CD14-positive monocyte (primary cell): Measurements from ENCODE around the gene FXYD1. TPM values are rescaled to one million over a fixed set of nuclear protein-coding genes. Genes with fewer than 3 reads are reported as not detected.

Source experiments
- DNase-seq, 3 donors: peaks; one replicate each; pipeline ENCODE4 v3.0.0-alpha.2; 2011 to 2022
- H2AFZ ChIP-seq: 2 replicates; pipeline ENCODE4 v1.6.0; 2012; ENCODE audit warnings: mild to moderate bottlenecking, low read depth, low read length, inconsistent platforms; ENCODE audit not compliant: insufficient read depth, poor library complexity, severe bottlenecking
- H3K27ac ChIP-seq, 2 donors: 1 replicate in 1 of 2; 2 replicates in 1 of 2; pipeline ENCODE4 v1.5.1; 2012 to 2013; ENCODE audit warnings: low read length in 2 of 2, control low read depth in 1 of 2, inconsistent platforms in 1 of 2, low read depth in 1 of 2, mild to moderate bottlenecking in 1 of 2
- H3K27me3 ChIP-seq, 2 donors: one replicate each; pipeline versions ENCODE4 v1.6.0 to v1.6.1; 2011 to 2013; ENCODE audit warnings: low read length in 2 of 2; ENCODE audit not compliant: control insufficient read depth in 2 of 2, insufficient read depth in 2 of 2
- H3K36me3 ChIP-seq, 2 donors: replicated peaks in 1 of 2; 1 replicate in 1 of 2; 2 replicates in 1 of 2; pipeline versions ENCODE4 v1.5.1 to v1.6.1; 2012 to 2013; ENCODE audit warnings: low read length in 2 of 2, control low read depth in 1 of 2, inconsistent platforms in 1 of 2, mild to moderate bottlenecking in 1 of 2; ENCODE audit not compliant: insufficient read depth in 2 of 2, control insufficient read depth in 1 of 2
- H3K4me1 ChIP-seq, 2 donors: 1 replicate in 1 of 2; 2 replicates in 1 of 2; pipeline versions ENCODE4 v1.5.1 to v1.6.1; 2012 to 2013; ENCODE audit warnings: low read length in 2 of 2, control low read depth in 1 of 2, inconsistent platforms in 1 of 2, mild to moderate bottlenecking in 1 of 2, moderate library complexity in 1 of 2; ENCODE audit not compliant: insufficient read depth in 2 of 2, control insufficient read depth in 1 of 2
- H3K4me2 ChIP-seq: replicated peaks from 2 replicates; pipeline ENCODE3; 2012; ENCODE audit warnings: low read length, moderate library complexity, mild to moderate bottlenecking; ENCODE audit not compliant: poor library complexity, severe bottlenecking; ENCODE audit errors: extremely low read depth
- H3K4me3 ChIP-seq, 3 experiments: fragments of 200-600 bp in 1 of 3; sonication (generic) in 1 of 3; replicated peaks in 1 of 3; 1 replicate in 2 of 3; 2 replicates in 1 of 3; pipeline ENCODE4 v1.5.1; 2011 to 2013; ENCODE audit warnings: low read length in 3 of 3, mild to moderate bottlenecking in 3 of 3, control low read depth in 2 of 3, low read depth in 2 of 3, inconsistent platforms in 1 of 3, moderate library complexity in 1 of 3
- H3K79me2 ChIP-seq: 2 replicates; pipeline ENCODE4 v1.6.0; 2012; ENCODE audit warnings: mild to moderate bottlenecking, control low read depth, inconsistent platforms, low read length, moderate library complexity; ENCODE audit not compliant: insufficient read depth
- H3K9ac ChIP-seq: 2 replicates; pipeline ENCODE4 v1.6.0; 2017; ENCODE audit warnings: low read length, mild to moderate bottlenecking; ENCODE audit not compliant: insufficient read depth, poor library complexity, severe bottlenecking
- H3K9me3 ChIP-seq, 2 donors: replicated peaks in 1 of 2; 1 replicate in 1 of 2; 2 replicates in 1 of 2; pipeline versions ENCODE4 v1.5.1 to v1.6.1; 2012 to 2013; ENCODE audit warnings: low read length in 2 of 2, control low read depth in 1 of 2; ENCODE audit not compliant: control insufficient read depth in 1 of 2, insufficient read depth in 1 of 2
- H4K20me1 ChIP-seq: 2 replicates; pipeline ENCODE4 v1.6.0; 2012; ENCODE audit warnings: mild to moderate bottlenecking, low read length, control low read depth, moderate library complexity; ENCODE audit not compliant: insufficient read depth
- H3K27ac Mint-ChIP-seq, 7 donors: one replicate each; pipeline ENCODE4 v1.8.0; 2020; ENCODE audit warnings: mild to moderate bottlenecking in 7 of 7, mixed read lengths in 7 of 7, moderate library complexity in 6 of 7, inconsistent platforms in 2 of 7
- H3K27me3 Mint-ChIP-seq, 3 donors: one replicate each; pipeline ENCODE4 v1.8.0; 2021 to 2022; ENCODE audit warnings: low read depth in 3 of 3, mild to moderate bottlenecking in 3 of 3, mixed read lengths in 3 of 3, moderate library complexity in 3 of 3, inconsistent platforms in 1 of 3
- H3K36me3 Mint-ChIP-seq, 2 donors: one replicate each; pipeline ENCODE4 v1.8.0; 2020; ENCODE audit warnings: mixed read lengths in 2 of 2, inconsistent platforms in 1 of 2, mild to moderate bottlenecking in 1 of 2
- H3K4me1 Mint-ChIP-seq: one replicate; pipeline ENCODE4 v1.8.0; 2020; ENCODE audit warnings: mild to moderate bottlenecking, mixed read lengths
- H3K4me3 Mint-ChIP-seq, 2 donors: one replicate each; pipeline ENCODE4 v1.8.0; 2020; ENCODE audit warnings: mild to moderate bottlenecking in 2 of 2, mixed read lengths in 2 of 2, moderate library complexity in 1 of 2
- H3K9me3 Mint-ChIP-seq, 7 donors: one replicate each; pipeline ENCODE4 v1.8.0; 2020 to 2022; ENCODE audit warnings: mixed read lengths in 7 of 7, mild to moderate bottlenecking in 6 of 7, moderate library complexity in 6 of 7, inconsistent platforms in 2 of 7
- WGBS: methylation state at CpG from one replicate; pipeline ENCODE4 v1.1.5; 2013; ENCODE audit warnings: missing lambda C conversion rate; ENCODE audit not compliant: insufficient coverage; 5-methylcytosine and 5-hydroxymethylcytosine counted together
- intact Hi-C, 2 donors: fragments of 100-400 bp; cut with micrococcal nuclease; formaldehyde crosslinking; loops; one replicate each; pipeline versions ENCODE4 v1.15.0 to v1.15.1; 2023
- polyA plus RNA-seq, 3 donors: library from polyadenylated mRNA; depleted of rRNA in 1 of 3; unstranded in 2 of 3; stranded (reverse) in 1 of 3; fragments of 300-500 nt in 2 of 3; fragments of >200 nt in 1 of 3; fragmentation: Illumina TruSeq in 2 of 3; gene quantifications; 1 replicate in 2 of 3; 2 replicates in 1 of 3; pipeline ENCODE4 v1.2.3, GENCODE V29; 2012 to 2021
- TF ChIP-seq, protein P1 (sequence below): fragments of 200-600 bp; IDR thresholded peaks from one replicate; pipeline ENCODE4 v1.8.0; 2022; ENCODE audit warnings: antibody characterized with exemption, mild to moderate bottlenecking

Gene FXYD1
- polyA plus RNA-seq, 3 donors = 0.25 to 0.74 TPM; not detected in 1

DNA sequence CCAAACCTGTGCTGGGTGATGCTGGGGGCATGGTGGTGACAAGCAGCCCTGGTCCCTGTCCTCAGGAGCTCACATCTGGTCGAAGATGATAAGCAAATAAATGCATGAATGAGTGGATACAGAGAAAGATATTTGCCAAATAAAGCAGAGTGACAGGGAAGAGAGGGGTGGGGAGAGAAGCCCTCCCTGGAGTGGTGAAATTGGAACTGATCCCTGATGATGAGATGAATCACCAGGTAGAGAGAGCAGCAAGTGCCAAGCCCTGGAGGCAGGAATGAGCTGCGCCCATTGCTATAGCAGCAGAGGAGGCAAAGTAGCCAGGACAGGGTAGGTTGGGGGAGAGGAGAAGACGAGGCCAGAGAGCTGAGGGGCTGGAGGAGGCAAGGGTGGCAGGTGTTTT is 29.6 kb downstream of the FXYD1 start:
- intact Hi-C loops = no loop called here
- Mint-ChIP-seq H3K36me3 (peaks cover 64 to 79% of the 10 kb centered on the region in 2 donors), H3K27ac (peak overlapping the region in 5 of 7 donors; percentile 11 to 93 (median 63)), H3K4me1 (peaks cover 63% of the 10 kb centered on the region), H3K4me3 (no peak overlapping the region), H3K27me3 (no peaks in the 10 kb centered on the region), H3K9me3 (peaks cover 13 to 25% (median 19%) of the 10 kb centered on the region in 7 donors)
- Histone ChIP-seq H4K20me1 (peaks cover 26% of the 10 kb centered on the region), H3K79me2 (peaks cover 27% of the 10 kb centered on the region), H3K4me1 (peaks cover 35 to 52% of the 10 kb centered on the region in 2 donors), H2AFZ (no peak overlapping the region), H3K27ac (peak overlapping the region in 1 of 2 donors; percentile 24), H3K4me2 (no peak overlapping the region), H3K9me3 (peaks cover 16 to 25% of the 10 kb centered on the region in 2 donors), H3K36me3 (peaks cover 55 to 68% of the 10 kb centered on the region in 2 donors), H3K4me3 (no peak overlapping the region), H3K27me3 (no peaks in the 10 kb centered on the region), H3K9ac (no peak overlapping the region)
- TF ChIP-seq, protein P1, sequence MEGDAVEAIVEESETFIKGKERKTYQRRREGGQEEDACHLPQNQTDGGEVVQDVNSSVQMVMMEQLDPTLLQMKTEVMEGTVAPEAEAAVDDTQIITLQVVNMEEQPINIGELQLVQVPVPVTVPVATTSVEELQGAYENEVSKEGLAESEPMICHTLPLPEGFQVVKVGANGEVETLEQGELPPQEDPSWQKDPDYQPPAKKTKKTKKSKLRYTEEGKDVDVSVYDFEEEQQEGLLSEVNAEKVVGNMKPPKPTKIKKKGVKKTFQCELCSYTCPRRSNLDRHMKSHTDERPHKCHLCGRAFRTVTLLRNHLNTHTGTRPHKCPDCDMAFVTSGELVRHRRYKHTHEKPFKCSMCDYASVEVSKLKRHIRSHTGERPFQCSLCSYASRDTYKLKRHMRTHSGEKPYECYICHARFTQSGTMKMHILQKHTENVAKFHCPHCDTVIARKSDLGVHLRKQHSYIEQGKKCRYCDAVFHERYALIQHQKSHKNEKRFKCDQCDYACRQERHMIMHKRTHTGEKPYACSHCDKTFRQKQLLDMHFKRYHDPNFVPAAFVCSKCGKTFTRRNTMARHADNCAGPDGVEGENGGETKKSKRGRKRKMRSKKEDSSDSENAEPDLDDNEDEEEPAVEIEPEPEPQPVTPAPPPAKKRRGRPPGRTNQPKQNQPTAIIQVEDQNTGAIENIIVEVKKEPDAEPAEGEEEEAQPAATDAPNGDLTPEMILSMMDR = no peak
- WGBS = 63% methylated on average over 2 of the region's 3 CpGs
- DNase-seq = no peak

DNA sequence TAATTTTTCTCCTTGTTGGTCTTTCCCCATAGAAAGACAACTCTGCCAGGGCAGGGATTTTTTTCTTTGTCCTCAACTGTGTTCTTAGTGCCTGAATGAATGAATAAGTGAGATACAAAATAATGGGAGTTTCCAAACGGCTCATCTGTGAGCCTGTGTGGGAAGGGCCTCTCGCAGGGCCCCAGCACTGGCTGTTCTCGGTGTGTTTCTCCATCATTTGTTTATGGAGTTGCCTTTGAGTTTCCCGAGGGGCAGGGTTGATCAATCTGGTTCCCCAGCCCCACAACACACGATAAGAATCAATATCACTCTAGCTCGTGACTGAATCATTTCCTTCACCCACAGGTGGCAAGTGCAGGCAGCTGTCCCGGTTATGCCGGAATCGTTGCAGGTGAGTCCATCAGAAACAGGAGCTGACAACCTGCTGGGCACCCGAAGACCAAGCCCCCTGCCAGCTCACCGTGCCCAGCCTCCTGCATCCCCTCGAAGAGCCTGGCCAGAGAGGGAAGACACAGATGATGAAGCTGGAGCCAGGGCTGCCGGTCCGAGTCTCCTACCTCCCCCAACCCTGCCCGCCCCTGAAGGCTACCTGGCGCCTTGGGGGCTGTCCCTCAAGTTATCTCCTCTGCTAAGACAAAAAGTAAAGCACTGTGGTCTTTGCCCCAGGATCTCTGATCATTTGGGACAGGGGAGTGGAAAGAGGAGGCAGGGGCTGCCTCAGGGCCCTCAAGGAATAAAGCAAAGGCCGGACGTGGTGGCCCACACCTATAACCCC is 30.8 kb downstream of the FXYD1 start:
- no peak overlapping the region for H2AFZ ChIP-seq
- no peaks in the 10 kb centered on the region for H3K27me3 ChIP-seq
- H3K4me3 ChIP-seq = no peak overlapping the region
- Mint-ChIP-seq H3K36me3 (peaks cover 52 to 67% of the 10 kb centered on the region in 2 donors), H3K27me3 (no peaks in the 10 kb centered on the region), H3K4me3 (no peak overlapping the region), H3K27ac (peak overlapping the region in 6 of 7 donors; percentile 23 to 86 (median 52)), H3K4me1 (peaks cover 65% of the 10 kb centered on the region), H3K9me3 (peaks cover 11 to 15% (median 11%) of the 10 kb centered on the region in 7 donors)
- H3K79me2 ChIP-seq = peaks cover 15% of the 10 kb centered on the region
- H3K9ac ChIP-seq = no peak overlapping the region
- 81% methylated on average over 10 of the region's 18 CpGs for WGBS
- intact Hi-C loops = no loop called here
- TF ChIP-seq, protein P1 = no peak
- no peak for DNase-seq
- H3K4me2 ChIP-seq = no peak overlapping the region
- H4K20me1 ChIP-seq = peaks cover 16% of the 10 kb centered on the region
- peaks cover 35 to 52% of the 10 kb centered on the region in 2 donors for H3K4me1 ChIP-seq
- H3K36me3 ChIP-seq = peaks cover 43 to 56% of the 10 kb centered on the region in 2 donors
- peaks cover 8 to 14% of the 10 kb centered on the region in 2 donors for H3K9me3 ChIP-seq
- H3K27ac ChIP-seq = peak overlapping the region in 1 of 2 donors; percentile 57
